Measurements from ENCODE around the gene RUNX1.
A peak's percentile ranks its signal among the peaks of the same experiment; 100 is the strongest.

Gene RUNX1

DNA sequence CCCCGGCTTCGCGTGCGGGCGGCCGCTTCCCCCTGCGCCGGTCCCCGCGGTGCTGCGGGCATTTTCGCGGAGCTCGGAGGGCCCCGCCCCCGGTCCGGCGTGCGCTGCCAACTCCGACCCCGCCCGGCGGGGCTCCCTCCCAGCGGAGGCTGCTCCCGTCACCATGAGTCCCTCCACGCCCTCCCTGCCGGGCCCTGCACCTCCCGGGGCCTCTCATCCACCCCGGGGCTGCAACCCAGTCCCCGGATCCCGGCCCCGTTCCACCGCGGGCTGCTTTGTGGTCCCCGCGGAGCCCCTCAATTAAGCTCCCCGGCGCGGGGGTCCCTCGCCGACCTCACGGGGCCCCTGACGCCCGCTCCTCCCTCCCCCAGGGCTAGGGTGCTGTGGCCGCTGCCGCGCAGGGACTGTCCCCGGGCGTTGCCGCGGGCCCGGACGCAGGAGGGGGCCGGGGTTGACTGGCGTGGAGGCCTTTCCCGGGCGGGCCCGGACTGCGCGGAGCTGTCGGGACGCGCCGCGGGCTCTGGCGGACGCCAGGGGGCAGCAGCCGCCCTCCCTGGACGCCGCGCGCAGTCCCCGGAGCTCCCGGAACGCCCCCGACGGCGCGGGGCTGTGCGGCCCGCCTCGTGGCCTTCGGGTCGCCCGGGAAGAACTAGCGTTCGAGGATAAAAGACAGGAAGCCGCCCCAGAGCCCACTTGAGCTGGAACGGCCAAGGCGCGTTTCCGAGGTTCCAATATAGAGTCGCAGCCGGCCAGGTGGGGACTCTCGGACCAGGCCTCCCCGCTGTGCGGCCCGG lies 159.2 kb downstream of the RUNX1 start:
- DNase-seq = peak; percentile 82

GRCh38 chr21:34889320-34889675 lies 159.8 kb downstream of the RUNX1 start:
- peak; percentile 66 for DNase-seq

DNA sequence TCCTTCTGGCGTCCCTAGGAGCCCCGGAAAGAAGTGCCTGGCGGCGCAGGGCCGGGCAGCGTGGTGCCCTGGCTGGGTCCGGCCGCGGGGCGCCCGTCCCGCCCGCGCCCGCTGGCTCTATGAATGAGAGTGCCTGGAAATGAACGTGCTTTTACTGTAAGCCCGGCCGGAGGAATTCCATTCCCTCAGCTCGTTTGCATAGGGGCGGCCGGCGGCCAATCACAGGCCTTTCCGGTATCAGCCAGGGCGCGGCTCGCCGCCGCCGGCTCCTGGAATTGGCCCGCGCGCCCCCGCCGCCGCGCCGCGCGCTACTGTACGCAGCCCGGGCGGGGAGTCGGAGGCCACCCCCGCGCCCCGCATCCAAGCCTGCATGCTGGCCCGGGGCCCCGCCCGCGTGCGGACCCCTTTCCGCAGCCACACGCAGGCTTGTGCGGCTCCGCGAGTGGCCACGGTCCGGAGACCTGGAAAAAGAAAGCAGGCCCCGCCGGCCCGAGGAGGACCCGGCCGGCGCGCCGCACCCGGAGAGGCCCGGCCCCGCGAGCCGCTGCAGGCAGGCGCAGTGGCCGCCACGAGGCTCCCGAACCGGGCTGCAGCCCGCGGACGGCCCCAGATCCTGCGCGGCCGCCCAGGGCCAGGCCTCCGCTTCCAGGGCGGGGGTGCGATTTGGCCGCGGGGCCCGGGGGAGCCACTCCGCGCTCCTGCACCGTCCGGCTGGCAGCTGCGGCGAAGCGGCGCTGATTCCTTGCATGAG lies 160.4 kb downstream of the RUNX1 start:
- peak; percentile 96 for DNase-seq

DNA sequence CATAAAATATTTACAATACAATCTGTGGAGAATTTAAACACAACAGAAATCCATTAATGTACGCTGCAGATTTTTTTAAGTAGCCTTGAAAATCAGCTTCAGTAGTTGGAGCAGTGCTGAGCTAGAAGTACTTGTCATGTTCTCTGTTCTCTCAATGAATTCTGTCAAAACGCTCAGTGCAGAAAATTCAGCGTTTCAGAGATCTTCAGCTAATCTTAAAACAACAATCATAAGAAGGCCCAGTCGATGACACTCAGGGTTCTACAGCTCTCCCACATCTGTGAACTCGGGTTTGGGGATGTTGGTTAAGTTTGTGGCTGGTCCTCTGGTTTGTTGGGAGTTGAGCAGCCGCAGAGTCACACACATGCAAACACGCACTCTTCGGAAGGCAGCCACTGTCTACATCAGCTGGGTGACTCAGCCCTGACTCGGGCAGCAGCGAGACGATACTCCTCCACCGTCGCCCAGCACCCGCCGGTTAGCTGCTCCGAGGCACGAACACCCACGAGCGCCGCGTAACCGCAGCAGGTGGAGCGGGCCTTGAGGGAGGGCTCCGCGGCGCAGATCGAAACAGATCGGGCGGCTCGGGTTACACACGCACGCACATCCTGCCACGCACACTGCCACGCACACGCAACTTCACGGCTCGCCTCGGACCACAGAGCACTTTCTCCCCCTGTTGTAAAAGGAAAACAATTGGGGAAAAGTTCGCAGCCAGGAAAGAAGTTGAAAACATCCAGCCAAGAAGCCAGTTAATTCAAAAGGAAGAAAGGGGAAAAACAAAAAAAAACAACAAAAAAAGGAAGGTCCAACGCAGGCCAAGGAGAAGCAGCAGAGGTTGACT lies 161.2 kb downstream of the RUNX1 start:
- peak; percentile 94 for DNase-seq

- no peak for DNase-seq
These were observed 162.0 kb downstream of the RUNX1 start for GRCh38 chr21:34887105-34887442.

DNA sequence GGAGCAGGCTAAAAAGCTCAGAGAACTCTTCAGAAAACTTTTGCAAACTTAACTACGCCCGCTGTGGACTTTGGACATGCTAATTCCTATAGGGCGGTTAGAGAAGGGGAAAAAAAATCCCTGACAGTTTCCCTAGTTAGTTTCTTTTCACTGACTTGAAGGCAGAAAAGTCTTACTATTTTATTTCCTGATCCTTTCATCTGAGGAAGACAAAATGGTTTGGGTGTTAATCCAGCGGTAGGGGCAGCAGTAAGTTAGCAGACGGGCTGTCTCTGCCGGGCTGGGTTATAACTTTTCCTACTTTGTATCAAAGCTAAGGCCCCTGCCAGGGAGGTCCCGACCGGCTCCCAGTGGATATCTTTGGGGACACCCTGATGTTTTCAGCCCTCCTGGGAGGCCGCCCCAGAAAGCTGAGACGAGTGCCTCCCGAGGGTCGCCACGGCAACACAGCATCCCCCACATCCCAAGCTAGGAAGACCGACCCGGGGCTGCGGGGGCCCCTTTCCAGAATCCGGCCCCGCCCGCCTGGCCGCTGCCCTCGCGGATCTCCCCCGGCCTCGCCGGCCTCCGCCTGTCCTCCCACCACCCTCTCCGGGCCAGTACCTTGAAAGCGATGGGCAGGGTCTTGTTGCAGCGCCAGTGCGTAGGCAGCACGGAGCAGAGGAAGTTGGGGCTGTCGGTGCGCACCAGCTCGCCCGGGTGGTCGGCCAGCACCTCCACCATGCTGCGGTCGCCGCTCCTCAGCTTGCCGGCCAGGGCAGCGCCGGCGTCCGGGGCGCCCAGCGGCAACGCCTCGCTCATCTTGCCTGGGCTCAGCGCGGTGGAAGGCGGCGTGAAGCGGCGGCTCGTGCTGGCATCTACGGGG lies 162.6 kb downstream of the RUNX1 start:
- DNase-seq = peak; percentile 58

DNA sequence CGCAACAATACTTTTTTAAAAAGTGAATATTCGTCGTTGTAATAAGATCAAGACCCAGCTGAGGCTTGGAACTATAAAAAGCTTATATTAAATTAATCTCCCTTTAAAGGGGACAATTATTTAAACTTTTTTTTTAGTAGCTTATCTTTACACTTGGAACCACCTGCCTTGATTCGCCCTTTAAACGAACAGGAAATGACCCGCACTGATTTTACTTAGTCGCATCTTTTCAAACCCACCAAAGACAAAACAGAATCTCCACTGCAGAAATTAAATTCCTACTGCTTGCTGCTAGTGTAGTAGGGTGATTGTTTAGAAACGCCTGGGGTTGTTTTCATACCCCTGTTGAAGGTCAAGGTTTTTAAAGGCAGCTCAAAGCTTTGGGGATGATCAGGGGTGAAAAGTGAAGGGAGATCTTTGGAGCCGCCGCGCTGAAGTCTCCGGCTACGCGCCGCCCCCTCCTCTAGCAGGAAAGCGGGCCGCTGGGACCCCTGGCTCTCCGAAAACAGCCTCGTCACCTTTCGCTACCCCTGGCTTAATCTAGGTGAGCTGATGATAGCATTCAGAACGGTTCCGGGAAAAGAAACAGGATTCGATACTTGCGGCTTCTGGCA lies 163.4 kb downstream of the RUNX1 start:
- DNase-seq = no peak

DNA sequence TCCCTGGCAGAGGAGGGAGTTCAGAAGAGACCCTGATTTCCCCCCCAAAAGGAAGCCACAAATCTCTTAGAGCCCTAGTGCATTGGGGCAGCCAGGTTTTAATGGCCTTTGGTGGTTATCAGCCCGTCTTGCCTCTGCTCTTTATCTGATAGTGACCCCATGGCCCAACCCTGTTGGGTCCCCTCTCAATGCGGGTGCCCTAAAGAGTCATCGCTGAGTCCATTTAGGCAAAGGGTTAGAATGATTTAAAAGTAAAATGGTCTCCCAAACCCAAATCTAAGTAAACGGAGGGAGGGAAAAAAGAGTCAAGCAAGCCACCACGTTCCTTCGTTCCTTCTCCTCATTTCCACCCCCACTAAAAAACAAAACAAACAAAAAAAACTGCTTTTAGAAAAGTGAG lies 164.0 kb downstream of the RUNX1 start:
- DNase-seq = peak; percentile 38

GRCh38 chr21:34884346-34884929 lies 164.7 kb downstream of the RUNX1 start:
- DNase-seq = no peak

GRCh38 chr21:34883491-34884271 lies 165.4 kb downstream of the RUNX1 start:
- peak; percentile 50 for DNase-seq

DNA sequence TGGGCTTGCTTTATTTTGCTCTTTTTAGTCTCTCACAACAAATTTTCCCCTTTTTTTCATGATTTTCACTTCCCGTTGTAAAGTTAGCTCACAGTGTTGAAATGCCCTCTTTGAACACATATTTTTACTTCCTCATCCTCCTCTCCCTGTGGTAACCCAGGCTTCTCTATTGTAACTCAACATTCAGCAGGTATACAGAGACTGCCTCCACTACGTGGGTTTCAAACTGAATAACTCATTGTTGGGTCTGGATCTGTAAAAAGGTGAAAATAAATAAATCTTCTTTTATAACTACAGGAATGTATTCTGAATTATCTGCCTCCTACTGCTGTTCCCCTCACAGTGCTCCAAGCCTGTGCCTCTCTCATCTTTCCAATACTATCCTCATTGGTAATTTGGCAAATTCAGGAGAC lies 166.4 kb downstream of the RUNX1 start:
- DNase-seq = peak; percentile 92

- DNase-seq = peak; percentile 74
These were observed 167.2 kb downstream of the RUNX1 start for GRCh38 chr21:34881839-34882371.

GRCh38 chr21:34881421-34881820 lies 167.7 kb downstream of the RUNX1 start:
- no peak for DNase-seq

GRCh38 chr21:34880401-34880800 lies 168.7 kb downstream of the RUNX1 start:
- DNase-seq = no peak

DNA sequence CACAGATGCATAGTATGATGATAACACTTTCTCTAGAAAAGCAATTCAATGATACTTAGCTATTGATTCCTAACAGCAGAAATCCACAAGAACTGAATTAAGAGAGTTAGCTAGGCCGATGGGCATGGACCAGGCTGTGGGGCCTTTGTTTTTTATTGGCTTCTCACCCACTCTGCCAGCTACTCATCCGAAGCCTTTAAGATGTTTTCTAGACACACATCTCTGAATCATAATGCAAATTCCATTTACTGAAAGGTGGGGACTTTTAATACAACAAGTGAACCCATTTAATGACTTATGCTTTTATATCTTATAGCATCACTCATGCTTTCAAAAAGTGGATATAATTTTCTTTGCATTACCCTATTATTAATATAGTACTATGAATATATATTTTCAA lies 170.2 kb downstream of the RUNX1 start:
- no peak for DNase-seq

DNA sequence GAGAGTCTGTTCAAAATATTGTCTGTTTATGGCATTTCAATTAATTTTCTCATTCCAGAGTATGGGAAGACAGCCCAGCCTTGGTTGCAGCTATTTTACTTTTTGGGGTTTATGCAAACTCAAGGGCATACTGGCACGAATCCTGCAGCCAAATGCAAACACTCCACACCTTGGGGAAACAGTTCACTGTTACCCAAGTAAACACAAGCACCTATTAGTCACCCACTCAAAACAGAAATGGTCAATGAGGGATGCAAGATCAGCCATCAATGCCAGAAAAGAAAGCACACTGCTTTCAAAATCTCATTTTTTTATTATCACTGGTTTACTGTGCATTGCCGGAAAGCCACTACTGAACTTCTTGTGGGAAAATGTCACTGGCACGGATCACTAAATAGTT lies 170.6 kb downstream of the RUNX1 start:
- DNase-seq = no peak

DNA sequence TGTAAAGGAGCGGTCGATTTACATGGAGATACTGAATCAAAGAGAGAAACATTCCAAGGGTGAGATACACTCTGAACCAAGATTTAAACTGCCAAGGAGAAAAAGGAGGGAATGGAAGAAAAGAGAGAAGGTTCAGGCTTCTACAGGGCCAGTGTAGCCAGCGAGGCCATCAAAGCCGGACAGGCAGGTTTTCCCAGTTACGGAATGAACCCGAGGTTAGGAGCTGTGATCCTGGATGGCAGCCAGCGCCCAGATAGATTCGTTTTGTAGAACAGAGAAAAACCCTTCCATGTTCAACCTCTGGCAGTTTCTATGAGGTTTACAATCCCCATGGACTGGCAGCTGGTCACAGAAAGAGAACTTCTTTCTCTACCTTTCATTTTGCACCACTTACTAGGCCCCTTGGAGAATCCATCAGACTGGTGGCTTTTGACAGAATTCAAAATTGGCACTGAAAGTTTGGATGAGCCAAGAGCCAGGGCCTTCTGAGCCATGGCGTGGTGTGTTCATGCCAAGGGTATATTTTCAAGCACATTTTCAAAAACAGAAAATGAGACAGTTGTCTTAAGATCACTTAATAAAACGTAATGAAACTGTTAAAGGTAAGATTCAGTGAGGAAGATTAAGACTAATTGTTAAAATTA lies 171.5 kb downstream of the RUNX1 start:
- no peak for DNase-seq

DNA sequence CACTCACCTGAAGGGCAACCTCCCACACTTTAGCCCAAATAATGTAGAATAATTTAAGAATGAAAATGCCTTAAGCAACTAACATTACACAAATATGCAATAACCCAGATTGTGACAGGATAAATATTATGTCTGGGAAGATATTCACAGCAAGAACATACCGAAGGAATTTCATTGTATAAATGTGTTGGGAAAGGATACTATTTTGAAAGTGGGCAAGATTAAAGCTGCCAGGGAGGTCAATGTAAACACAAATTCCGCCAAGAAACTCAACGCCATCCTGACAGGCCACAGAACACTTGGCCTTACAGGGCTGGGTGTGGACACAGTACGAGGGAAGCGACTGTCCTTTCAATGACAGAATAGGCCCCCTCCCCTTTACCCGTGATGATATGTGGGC lies 173.3 kb downstream of the RUNX1 start:
- no peak for DNase-seq

DNA sequence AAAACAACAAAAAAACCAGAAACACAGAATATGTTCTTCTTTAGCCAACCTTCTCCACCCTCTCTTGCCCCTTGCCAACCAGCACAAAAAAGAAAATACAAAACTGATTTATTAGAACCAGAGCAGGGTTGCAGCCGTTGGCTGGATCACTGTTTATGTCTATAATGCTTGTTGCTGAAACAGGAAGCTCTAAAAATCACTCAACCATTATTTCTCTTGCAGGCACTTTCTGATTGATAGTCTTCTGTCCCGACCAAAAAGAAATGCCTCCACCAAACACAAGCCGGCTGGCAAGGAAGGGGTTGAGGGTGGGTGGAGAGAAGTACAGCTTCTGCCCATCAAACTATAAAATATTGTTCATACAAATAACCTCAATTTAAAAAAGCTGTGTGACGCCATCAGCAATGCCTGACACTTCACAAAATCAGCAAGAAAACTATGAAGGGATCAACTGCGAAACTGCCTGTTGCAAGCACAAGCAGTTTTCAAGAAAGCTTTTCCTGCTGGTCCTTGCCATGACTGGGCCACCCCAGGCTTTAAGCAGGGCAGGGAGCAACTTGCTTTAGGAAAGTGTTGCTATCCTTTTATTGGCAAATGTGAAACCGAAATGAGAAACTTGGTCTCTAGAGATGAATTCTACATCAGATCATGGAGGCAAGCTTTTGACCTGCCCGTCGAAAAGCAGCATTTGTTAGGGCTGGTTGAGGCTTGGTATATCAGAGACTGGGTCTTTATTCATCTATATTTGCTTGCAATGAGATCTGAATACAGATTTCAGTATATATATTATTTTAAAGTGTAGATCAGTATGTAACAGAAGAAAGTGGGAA lies 174.2 kb downstream of the RUNX1 start:
- no peak for DNase-seq
